AG09319 (cell line): ENCODE data around the gene SLC25A20.
A peak's percentile ranks its signal among the peaks of the same experiment; 100 is the strongest.

Experiments
- DNase-seq: peaks from one replicate; pipeline ENCODE4 v3.0.0-alpha.2; 2010; ENCODE audit warnings: low read depth; ENCODE audit errors: extremely low read depth
- CTCF ChIP-seq: IDR thresholded peaks from 2 replicates; pipeline ENCODE4 v1.5.1; 2011; ENCODE audit warnings: low read depth, mild to moderate bottlenecking, inconsistent platforms, low read length, moderate library complexity

The SLC25A20 gene

GRCh38 chr3:48898383-48899234 is at the start of gene SLC25A20:
SLC25A20 (minus strand) TSS chr3:48898882; CDS start chr3:48898794, 88 bp downstream.
- TF ChIP-seq CTCF = peak; percentile 3

GRCh38 chr3:48945891-48946549 is 47.3 kb upstream of the SLC25A20 start:
- TF ChIP-seq CTCF = no peak
- DNase-seq = no peak

More at GRCh38 chr3:48898383-48899234, at the start of gene SLC25A20:
- peak; percentile 44 for DNase-seq

GRCh38 chr3:48945432-48945831 is 46.8 kb upstream of the SLC25A20 start:
- DNase-seq = no peak
- no peak for TF ChIP-seq CTCF

- DNase-seq = no peak
- TF ChIP-seq CTCF = no peak
Observed at GRCh38 chr3:48938689-48939088, 40.0 kb upstream of the SLC25A20 start.

- DNase-seq = no peak
- TF ChIP-seq CTCF = no peak
Observed at GRCh38 chr3:48938156-48938555, 39.5 kb upstream of the SLC25A20 start.

GRCh38 chr3:48935530-48935929 is 36.8 kb upstream of the SLC25A20 start:
- no peak for DNase-seq
- no peak for TF ChIP-seq CTCF
